HepG2 (cell line): ENCODE data around the gene POLD3. TPM values are rescaled to one million over a fixed set of nuclear protein-coding genes. Genes with fewer than 3 reads are reported as not detected.

Experiments
- AGO2 ChIP-seq: fragments of 200-400 bp; formaldehyde crosslinking; optimal IDR thresholded peaks from 2 replicates; pipeline ENCODE3; 2017; ENCODE audit warnings: mild to moderate bottlenecking, low read depth, low read length, moderate library complexity
- BRD4 ChIP-seq: sonication (generic); formaldehyde crosslinking; IDR thresholded peaks from 2 replicates; pipeline ENCODE4 v1.4.0; 2020; ENCODE audit warnings: missing genetic modification reagents
- CTCF ChIP-seq: sonication (generic); formaldehyde crosslinking; IDR thresholded peaks from 2 replicates; pipeline ENCODE4 v1.5.0; 2020; ENCODE audit warnings: mild to moderate bottlenecking, missing genetic modification reagents, moderate library complexity
- ETV6 ChIP-seq: sonication (generic); formaldehyde crosslinking; conservative IDR thresholded peaks from 2 replicates; pipeline ENCODE4 v1.4.0; 2020; ENCODE audit warnings: missing genetic modification reagents
- FOXA1 ChIP-seq, 2 experiments: fragments of 450-650 bp in 1 of 2; sonication (generic) in 1 of 2; formaldehyde crosslinking in 1 of 2; IDR thresholded peaks; 2 replicates each; pipeline versions ENCODE4 v1.4.0 to v1.6.1; 2016 to 2020; ENCODE audit warnings: missing genetic modification reagents in 1 of 2
- FOXK2 ChIP-seq: fragments of 450-650 bp; IDR thresholded peaks from 2 replicates; pipeline ENCODE4 v1.6.1; 2016
- HIC2 ChIP-seq: sonication (generic); formaldehyde crosslinking; IDR thresholded peaks from 2 replicates; pipeline ENCODE4 v1.9.0; 2022; ENCODE audit warnings: low read depth, missing genetic modification reagents
- IRF9 ChIP-seq: sonication (generic); formaldehyde crosslinking; IDR thresholded peaks from 2 replicates; pipeline ENCODE4 v1.8.0; 2022; ENCODE audit warnings: missing genetic modification reagents, mild to moderate bottlenecking, borderline replicate concordance
- JUND ChIP-seq: sonication (generic); formaldehyde crosslinking; IDR thresholded peaks from 2 replicates; pipeline ENCODE4 v1.8.0; 2022; ENCODE audit warnings: mild to moderate bottlenecking, missing genetic modification reagents
- KAT7 ChIP-seq: IDR thresholded peaks from 2 replicates; pipeline ENCODE4 v1.6.1; 2018; ENCODE audit warnings: borderline replicate concordance, missing compliant biosample characterization
- MAFK ChIP-seq, 2 experiments: IDR thresholded peaks in 1 of 2; conservative IDR thresholded peaks in 1 of 2; 2 replicates each; pipeline ENCODE4 v1.6.1; 2011; ENCODE audit warnings: improper control_type of control experiment in 2 of 2, low read length in 2 of 2
- RAD21 ChIP-seq: fragments of 450-650 bp; formaldehyde crosslinking; IDR thresholded peaks from 2 replicates; pipeline ENCODE4 v1.5.0; 2020; ENCODE audit warnings: mild to moderate bottlenecking
- RFXAP ChIP-seq: sonication (generic); formaldehyde crosslinking; IDR thresholded peaks from 2 replicates; pipeline ENCODE4 v1.4.0; 2020; ENCODE audit warnings: missing genetic modification reagents, borderline replicate concordance
- SMARCC2 ChIP-seq: fragments of 450-650 bp; IDR thresholded peaks from 2 replicates; pipeline ENCODE4 v1.6.1; 2017; ENCODE audit warnings: antibody characterized with exemption, mild to moderate bottlenecking
- SP1 ChIP-seq, 2 experiments: fragments of 450-650 bp in 1 of 2; sonication (generic) in 1 of 2; formaldehyde crosslinking in 1 of 2; IDR thresholded peaks; 2 replicates each; pipeline versions ENCODE4 v1.4.0 to v1.6.1; 2016 to 2020; ENCODE audit warnings: missing genetic modification reagents in 1 of 2
- WIZ ChIP-seq: sonication (generic); formaldehyde crosslinking; IDR thresholded peaks from 2 replicates; pipeline ENCODE4 v1.5.1; 2020; ENCODE audit warnings: mild to moderate bottlenecking, missing genetic modification reagents
- ZBTB14 ChIP-seq: sonication (generic); formaldehyde crosslinking; IDR thresholded peaks from 2 replicates; pipeline ENCODE4 v1.4.0; 2020; ENCODE audit warnings: missing genetic modification reagents
- ZC3H13 ChIP-seq: sonication (generic); formaldehyde crosslinking; IDR thresholded peaks from 2 replicates; pipeline ENCODE4 v1.8.1; 2023; ENCODE audit warnings: mild to moderate bottlenecking, missing genetic modification reagents, moderate library complexity
- ZMYM2 ChIP-seq: sonication (generic); formaldehyde crosslinking; IDR thresholded peaks from 2 replicates; pipeline ENCODE4 v1.8.0; 2022; ENCODE audit warnings: mild to moderate bottlenecking, missing genetic modification reagents
- ZNF121 ChIP-seq: sonication (generic); formaldehyde crosslinking; IDR thresholded peaks from 2 replicates; pipeline ENCODE4 v1.5.0; 2020; ENCODE audit warnings: mild to moderate bottlenecking, missing genetic modification reagents
- ZNF234 ChIP-seq: sonication (generic); formaldehyde crosslinking; conservative IDR thresholded peaks from 2 replicates; pipeline ENCODE4 v1.5.1; 2020; ENCODE audit warnings: mild to moderate bottlenecking, missing genetic modification reagents
- ZNF607 ChIP-seq: sonication (generic); formaldehyde crosslinking; IDR thresholded peaks from 2 replicates; pipeline ENCODE4 v1.5.1; 2020; ENCODE audit warnings: missing genetic modification reagents, mild to moderate bottlenecking, borderline replicate concordance
- ZNF737 ChIP-seq: sonication (generic); formaldehyde crosslinking; IDR thresholded peaks from 2 replicates; pipeline ENCODE4 v1.5.0; 2020; ENCODE audit warnings: missing genetic modification reagents, mild to moderate bottlenecking, borderline replicate concordance
- ZNF749 ChIP-seq: sonication (generic); formaldehyde crosslinking; IDR thresholded peaks from 2 replicates; pipeline ENCODE4 v1.8.0; 2022; ENCODE audit warnings: mild to moderate bottlenecking, missing genetic modification reagents, moderate library complexity, borderline replicate concordance
- ZNF75D ChIP-seq: sonication (generic); formaldehyde crosslinking; IDR thresholded peaks from 2 replicates; pipeline ENCODE4 v1.8.1; 2023; ENCODE audit warnings: missing genetic modification reagents, mild to moderate bottlenecking, borderline replicate concordance
- polyA plus RNA-seq, 8 experiments: library from polyadenylated mRNA; depleted of rRNA in 3 of 8; stranded (reverse) in 7 of 8; unstranded in 1 of 8; fragments of >200 nt; fragmentation: Illumina TruSeq in 4 of 8; extraction: Trizol in 4 of 8; gene quantifications; 2 replicates each; pipeline versions ENCODE4 v1.2.1 to v1.2.3, GENCODE V29; 2011 to 2016; ENCODE audit warnings: low read depth in 4 of 8, missing spikeins in 1 of 8, mixed read lengths in 1 of 8; ENCODE audit not compliant: insufficient read depth in 1 of 8
- total RNA-seq, 5 experiments: library from RNA; depleted of rRNA; stranded (reverse); fragments of >200 nt; fragmentation: Illumina TruSeq; extraction: Trizol; gene quantifications; 2 replicates each; pipeline ENCODE4 v1.2.3, GENCODE V29; 2016; ENCODE audit warnings: low read depth in 1 of 5

Gene POLD3
- total and polyA plus RNA-seq, 2 of the 13 experiments (the other 11 are each of a cell fraction or from before 2014, with no cell fraction given) = 6.3 to 18.9 TPM

DNA sequence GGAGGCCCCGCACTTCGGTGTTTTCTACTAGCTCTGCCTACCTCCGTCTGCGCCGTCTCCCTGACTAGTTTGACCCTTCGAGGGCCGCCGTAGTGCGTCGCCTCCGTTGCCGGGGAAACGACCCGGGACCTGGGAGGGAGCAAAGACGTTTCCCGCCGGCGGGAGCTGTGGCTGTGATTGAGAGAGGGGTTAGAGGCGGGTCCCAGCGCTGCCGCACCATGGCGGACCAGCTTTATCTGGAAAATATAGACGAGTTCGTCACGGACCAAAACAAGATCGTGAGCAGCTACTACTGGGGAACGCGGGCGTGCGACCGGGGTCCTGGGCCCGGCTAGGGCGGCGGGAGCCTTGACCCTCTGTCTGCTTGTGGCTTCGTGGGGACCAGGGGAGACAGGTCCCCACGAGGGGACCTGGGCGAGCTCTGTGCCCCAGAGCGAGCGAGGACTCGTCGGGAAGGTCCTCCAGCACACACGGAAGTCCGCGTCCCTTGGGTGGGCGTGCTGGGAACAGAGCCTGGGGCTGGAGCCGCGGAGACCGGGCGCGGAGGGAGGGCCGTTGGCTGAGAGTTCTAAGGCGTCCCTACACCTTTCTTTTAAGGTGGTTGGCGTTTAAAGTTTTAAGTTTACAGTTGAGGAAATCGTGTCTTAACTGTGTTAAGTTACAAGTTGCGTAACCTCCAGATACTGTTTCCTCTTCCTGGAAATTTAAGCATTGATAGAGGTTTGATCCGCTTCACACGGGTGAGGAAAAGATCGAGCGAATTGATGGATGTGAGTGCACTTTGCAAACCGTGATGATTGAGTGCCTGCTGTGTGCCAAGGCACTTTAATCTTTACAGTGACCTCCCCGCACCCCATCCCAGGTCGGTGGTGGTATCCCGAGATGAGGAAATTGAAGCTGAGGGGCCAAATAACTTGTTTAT lies at the start of gene POLD3 (continued):
- TF ChIP-seq ZNF121 (CRISPR knock-in tag) (no peak), CTCF (CRISPR knock-in tag) (no peak), ZMYM2 (no peak; the same call in 1 of the 2 replicates), RAD21 (CRISPR knock-in tag) (no peak), AGO2 (no peak), FOXK2 (no peak), WIZ (CRISPR knock-in tag) (no peak), IRF9 (CRISPR knock-in tag) (no peak), BRD4 (CRISPR knock-in tag) (no peak), FOXA1 (IDR thresholded peaks at IDR 0.05) (no peak), FOXA1 (CRISPR knock-in tag; IDR thresholded peaks at IDR 0.05) (no peak), JUND (CRISPR knock-in tag) (no peak), ETV6 (CRISPR knock-in tag) (no peak), ZNF75D (CRISPR knock-in tag) (no peak), KAT7 (CRISPR knock-in tag) (peak; percentile 41; the same call in 1 of the 2 replicates), ZNF749 (no peak), SMARCC2 (no peak), RFXAP (CRISPR knock-in tag) (no peak), HIC2 (CRISPR knock-in tag) (no peak), ZC3H13 (CRISPR knock-in tag) (no peak), MAFK (conservative IDR thresholded peaks at IDR 0.05 in 1 of 2, IDR thresholded peaks at IDR 0.05 in 1 of 2; ENCODE audit: low read length in 2 of 2) (no peak), ZNF607 (CRISPR knock-in tag) (no peak), ZNF737 (CRISPR knock-in tag) (no peak), SP1 (IDR thresholded peaks at IDR 0.05) (no peak), SP1 (CRISPR knock-in tag; IDR thresholded peaks at IDR 0.05) (peak; percentile 53), ZNF234 (CRISPR knock-in tag) (0 out of 2 replicates have a peak, but pooled peaks have one; percentile 26), ZBTB14 (CRISPR knock-in tag) (no peak)
